Esophagus muscularis mucosa (tissue), 4 donors: ENCODE results near the gene GLTPD2.

Source experiments
- EP300 ChIP-seq: sonication (generic); formaldehyde crosslinking; IDR thresholded peaks from one replicate; pipeline ENCODE4 v1.6.1; 2017; ENCODE audit warnings: antibody characterized with exemption
- POLR2A ChIP-seq: fragments of 450-650 bp; IDR thresholded peaks from one replicate; pipeline ENCODE4 v1.6.1; 2017; ENCODE audit warnings: antibody characterized with exemption, moderate library complexity, mild to moderate bottlenecking, low read depth
- POLR2AphosphoS5 ChIP-seq, 2 donors: sonication (generic); formaldehyde crosslinking; IDR thresholded peaks; one replicate each; pipeline ENCODE4 v1.6.1; 2017; ENCODE audit warnings: antibody characterized with exemption in 2 of 2
- TF ChIP-seq, protein P1 (sequence below), 3 experiments: fragments of 200-600 bp in 2 of 3; fragments of 450-650 bp in 1 of 3; sonication (generic) in 2 of 3; IDR thresholded peaks; one replicate each; pipeline ENCODE4 v1.5.1; 2017 to 2019; ENCODE audit warnings: antibody characterized with exemption in 3 of 3, mild to moderate bottlenecking in 2 of 3, moderate library complexity in 1 of 3

DNA sequence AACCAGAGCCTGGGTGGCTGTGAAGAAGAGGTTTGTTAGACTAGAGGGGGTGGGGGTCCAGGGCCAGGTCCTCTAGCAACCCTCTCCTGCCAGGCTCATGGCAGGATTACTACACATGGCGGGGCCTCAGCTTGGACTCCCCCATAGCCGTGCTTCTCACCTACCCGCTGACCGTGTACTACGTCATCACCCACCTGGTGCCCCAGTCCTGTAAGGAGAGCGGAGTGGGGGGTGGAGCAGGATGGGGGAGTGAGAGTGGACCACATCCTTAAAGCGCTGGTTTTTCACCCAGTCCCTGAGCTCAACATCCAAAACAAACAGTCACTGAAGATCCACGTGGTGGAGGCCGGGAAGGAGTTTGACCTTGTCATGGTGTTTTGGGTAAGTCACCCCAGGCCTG lies 44.9 kb upstream of the GLTPD2 start:
- TF ChIP-seq POLR2A (no peak), POLR2AphosphoS5 (IDR thresholded peaks at IDR 0.05) (no peak), EP300 (no peak)
- TF ChIP-seq, protein P1, sequence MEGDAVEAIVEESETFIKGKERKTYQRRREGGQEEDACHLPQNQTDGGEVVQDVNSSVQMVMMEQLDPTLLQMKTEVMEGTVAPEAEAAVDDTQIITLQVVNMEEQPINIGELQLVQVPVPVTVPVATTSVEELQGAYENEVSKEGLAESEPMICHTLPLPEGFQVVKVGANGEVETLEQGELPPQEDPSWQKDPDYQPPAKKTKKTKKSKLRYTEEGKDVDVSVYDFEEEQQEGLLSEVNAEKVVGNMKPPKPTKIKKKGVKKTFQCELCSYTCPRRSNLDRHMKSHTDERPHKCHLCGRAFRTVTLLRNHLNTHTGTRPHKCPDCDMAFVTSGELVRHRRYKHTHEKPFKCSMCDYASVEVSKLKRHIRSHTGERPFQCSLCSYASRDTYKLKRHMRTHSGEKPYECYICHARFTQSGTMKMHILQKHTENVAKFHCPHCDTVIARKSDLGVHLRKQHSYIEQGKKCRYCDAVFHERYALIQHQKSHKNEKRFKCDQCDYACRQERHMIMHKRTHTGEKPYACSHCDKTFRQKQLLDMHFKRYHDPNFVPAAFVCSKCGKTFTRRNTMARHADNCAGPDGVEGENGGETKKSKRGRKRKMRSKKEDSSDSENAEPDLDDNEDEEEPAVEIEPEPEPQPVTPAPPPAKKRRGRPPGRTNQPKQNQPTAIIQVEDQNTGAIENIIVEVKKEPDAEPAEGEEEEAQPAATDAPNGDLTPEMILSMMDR (IDR thresholded peaks at IDR 0.05) = no peak
